HG02852 (cell line): ENCODE measurements around the gene NT5M.

Source experiments
- ATAC-seq: cut with Tn5 transposase; IDR thresholded peaks from one replicate; pipeline ENCODE4 v1.9.1; 2021; ENCODE audit warnings: mild to moderate bottlenecking, moderate library complexity; ENCODE audit not compliant: unreplicated experiment

The NT5M gene

DNA sequence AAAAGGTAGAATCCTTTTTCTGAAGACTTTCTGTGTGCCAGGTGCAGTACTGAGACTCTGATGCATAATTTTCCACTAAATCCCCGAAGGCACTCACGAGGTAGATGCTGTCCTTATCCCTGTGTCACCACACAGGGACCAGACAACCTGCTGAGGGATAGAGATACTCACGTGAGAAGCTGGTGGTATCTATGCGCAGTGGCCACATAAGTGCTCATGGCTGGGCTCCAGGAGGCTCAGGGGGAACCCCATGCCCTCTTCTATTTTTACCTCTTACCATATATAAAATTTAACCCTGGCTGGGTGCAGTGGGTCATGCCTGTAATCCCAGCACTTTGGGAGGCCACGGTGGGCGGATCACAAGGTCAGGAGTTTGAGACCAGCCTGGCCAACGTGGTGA, 38.3 kb downstream of the NT5M start:
- ATAC-seq = no peak

DNA sequence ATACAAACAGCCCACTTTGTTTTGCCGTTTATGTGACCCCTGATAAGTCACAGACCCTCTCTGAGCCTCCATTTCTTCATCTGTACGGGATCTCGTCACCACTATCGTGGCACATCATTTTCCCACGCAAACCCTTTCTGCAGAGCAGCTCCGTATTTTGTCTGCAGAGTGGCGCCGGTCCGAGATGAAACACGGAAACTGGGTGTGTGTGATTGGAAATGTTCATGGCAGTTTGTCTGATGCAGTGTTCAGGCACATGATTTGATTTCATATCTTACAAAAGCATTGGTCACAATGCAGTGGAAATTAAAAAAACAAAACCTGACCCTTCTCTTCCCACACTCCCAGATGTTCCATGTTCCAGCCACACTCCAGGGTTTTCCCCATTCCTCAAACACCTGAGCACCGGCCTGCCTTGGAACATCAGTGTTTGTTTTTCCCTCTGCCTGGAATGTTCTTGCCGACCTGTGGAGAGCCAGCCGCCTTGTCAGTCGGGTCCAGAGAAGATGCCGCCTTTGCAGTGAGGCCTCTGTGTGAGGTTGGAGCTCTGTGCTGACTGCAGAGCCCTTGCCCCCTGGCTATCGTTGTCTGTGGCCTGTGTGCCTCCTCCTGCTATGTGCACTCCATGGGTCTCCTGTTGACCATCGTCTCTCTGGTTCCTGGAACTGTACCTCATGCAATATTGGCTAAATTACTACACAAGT, 39.2 kb downstream of the NT5M start:
- no peak for ATAC-seq

DNA sequence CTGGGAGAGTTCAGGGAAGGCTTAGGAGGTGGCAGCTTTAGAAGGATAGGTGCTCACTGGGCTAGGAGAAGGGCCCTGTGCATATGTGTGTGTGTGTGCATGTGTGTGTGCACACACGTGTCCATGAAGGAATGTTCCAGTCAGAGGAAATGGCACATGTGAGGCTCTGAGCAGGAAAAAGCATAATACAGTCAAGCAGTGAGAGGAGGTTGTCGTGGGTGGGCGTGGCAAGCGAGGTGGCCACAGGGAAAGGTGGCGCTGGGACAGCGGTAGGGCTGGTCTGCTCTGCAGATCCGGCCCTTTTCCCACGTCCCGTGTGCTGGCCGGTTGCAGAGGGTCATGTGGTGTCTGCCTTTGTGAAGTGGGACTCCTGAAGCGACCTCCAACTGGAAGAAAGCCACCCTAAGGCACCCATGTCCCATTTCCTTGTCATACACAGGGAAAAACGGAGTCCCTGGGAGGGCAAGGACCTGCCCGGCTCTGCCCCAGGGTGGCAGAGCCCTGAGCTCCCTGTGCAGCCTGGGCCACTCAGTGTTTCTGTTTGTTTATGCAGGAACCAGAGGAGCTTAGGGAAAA, 40.1 kb downstream of the NT5M start:
- ATAC-seq = no peak

DNA sequence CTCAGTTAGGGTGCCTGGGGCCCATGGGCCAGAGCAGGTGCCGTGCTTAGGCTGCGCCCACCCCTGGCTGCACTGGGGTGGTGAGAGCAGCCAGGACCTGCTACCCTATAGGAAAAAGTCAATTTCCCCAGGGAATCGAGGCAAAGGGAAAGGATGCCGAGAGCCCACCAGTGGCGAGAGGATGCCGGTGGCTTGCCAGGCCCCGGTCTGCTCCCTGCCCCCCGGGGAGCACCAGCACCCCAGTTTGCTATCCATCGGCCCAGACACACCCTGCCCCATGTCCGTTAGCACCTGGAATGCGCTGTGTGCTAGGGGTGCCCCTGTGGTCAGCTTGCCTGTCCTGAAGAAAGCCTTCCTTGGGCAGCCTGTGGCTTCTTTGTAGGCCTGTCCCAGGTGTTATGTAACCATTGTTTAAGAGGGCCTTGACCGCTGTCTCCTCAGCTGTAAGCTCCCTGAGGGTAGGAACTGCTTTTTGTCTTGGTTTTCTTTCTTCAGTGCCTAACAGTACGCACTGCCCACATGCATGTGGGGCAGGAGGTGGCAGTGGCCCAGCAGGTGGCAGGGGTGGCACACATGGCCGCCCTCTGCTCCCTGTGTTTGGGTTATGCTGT, 40.8 kb downstream of the NT5M start:
- ATAC-seq = no peak

DNA sequence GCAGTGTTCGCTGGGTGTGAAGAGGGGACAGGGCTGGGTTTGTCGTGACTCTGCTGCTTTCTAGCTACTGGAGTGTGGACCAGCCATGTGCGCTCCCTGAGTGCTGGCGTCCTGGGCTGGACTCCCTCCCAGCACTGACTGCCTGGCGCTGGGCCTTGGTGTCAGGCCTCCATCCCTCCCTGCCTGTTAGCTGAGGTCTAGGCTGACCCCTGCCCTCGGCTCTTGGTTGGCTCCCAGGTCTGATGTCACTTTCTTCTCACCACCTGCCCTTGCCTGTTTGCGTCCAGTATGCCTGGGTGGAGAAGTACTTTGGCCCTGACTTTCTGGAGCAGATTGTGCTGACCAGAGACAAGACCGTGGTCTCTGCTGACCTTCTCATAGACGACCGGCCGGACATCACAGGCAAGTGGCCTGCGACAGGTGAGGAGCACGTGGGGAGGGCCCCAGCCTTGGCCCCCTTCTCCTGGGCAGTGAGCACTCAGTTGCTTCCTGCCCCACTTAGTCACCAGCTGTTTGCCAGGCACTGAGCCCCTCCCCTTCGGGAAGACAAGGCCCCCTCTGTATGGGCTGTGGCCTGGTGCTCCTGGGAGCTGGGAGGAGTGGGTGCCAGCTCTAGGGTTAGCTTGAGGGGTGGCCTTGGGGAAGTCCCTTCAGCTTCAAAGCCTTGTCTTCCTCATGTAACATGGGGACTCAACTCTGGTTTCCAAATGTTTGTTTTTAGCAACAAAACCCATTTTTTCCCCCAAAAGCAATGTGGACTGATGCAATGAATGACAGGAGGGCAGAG, 41.5 kb downstream of the NT5M start:
- ATAC-seq = no peak

DNA sequence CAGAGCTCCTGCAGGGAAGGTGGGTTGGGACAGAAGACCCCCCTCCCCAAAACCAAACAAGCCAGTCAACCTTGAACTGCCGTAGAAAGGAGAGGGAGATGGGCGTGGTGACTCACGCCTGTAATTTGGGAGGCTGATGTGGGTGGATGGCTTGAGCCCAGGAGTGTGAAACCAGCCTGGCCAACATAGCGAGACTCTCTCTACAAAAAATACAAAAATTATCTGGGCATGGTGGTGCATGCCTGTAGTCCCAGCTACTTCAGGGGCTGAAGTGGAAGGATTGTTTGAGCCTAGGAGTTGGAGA, 42.1 kb downstream of the NT5M start:
- no peak for ATAC-seq

DNA sequence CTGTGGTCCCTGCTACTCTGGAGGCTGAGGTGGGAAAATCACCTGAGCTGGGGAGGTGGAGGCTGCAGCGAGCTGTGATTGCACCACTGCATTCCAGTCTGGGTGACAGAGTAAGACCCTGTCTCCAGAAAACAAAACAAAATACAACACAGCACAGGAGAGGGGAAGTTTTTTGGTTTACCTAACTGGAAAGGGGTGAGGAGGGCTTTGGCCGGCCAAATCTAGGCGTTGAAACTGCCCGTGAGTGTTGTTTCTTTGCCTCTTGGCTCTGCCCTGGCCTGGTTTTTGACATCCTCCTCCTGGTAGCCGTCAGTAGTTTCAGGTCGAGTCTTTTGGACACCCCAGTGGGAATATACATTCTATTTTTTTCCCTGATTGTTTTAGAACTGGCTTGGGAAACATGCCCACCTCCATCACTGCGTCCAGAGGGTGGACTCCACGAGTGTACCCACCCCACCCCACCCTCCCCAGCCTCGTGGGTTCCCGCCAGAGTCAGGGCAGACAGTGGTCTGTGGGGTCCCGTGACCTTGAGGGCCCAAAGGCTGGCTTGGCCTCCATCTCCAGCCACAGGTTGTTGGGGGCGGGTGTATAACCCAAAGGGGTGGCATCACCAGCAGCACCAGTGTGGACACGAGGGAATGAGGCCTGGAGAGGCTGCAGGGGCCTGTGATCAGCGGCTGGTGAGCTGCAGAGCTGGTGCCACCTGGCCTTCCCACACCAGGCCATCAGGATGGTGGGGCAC, 42.7 kb downstream of the NT5M start:
- ATAC-seq = no peak

DNA sequence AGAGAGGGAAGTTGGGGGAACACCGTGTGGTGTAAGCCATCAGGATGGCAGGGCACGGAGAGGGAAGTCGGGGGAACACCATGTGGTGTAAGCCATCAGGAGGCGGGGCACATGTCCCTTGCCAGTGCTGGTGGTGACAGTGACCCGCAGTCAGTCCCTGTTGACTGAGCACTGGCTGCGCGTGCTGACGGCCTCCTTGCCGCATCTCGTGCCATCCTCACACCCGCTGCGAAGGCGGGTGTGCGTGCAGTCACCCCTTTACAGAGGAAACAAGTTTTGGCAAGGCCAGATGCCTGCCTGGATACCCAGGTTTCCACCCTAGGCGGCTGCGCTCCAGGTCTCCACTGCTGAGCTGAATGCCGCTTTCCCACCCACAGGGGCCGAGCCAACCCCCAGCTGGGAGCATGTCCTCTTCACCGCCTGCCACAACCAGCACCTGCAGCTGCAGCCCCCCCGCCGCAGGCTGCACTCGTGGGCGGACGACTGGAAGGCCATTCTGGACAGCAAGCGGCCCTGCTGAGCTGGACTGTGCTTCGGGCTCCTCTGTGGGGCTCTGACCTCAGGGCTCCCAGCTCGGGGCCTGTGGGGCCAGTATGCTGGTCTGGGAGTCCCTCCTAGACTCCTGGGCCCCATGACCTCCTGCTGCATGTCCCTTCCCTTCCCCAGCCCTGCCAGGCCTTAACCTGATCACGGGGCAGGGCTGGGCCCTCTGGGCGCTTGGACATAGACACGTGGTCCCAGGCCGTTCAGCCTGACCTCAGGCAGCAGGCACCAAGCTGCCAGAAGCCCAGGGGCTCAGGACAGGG, 43.5 kb downstream of the NT5M start:
- no peak for ATAC-seq

DNA sequence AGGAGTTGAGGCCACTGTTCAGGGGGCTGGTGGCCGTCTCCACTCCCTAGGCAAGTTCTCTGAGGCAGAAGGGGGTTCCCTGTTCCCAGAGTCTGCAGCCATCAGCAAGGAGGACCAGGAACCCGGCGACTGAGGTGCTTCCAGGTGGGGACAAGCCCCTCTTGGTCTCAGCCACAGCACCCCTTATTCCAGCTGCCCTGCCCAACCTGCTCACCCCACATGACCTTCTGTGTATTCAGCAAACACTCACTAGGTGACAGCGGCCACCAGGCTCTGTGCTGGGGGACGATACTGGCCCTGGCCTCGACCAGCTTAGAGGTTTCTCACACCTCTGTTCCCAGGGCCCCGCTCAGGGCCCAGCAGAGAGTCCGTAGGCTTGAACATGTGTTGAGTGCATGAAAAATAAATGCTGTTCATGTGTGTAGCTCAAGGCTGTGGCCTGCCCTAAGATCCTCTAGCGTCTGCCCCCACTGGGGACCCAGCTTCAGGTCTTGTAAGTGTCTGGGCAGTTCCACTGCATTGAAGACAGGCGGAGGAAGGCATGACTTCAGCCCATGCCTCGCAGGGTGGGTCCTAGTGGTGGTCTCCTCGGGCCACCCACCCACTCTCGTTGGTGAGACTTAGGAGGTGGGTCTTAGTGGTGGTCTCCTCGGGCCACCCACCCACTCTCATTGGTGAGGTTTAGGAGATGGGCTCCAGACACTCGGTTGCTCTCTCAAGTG, 44.2 kb downstream of the NT5M start:
- no peak for ATAC-seq

DNA sequence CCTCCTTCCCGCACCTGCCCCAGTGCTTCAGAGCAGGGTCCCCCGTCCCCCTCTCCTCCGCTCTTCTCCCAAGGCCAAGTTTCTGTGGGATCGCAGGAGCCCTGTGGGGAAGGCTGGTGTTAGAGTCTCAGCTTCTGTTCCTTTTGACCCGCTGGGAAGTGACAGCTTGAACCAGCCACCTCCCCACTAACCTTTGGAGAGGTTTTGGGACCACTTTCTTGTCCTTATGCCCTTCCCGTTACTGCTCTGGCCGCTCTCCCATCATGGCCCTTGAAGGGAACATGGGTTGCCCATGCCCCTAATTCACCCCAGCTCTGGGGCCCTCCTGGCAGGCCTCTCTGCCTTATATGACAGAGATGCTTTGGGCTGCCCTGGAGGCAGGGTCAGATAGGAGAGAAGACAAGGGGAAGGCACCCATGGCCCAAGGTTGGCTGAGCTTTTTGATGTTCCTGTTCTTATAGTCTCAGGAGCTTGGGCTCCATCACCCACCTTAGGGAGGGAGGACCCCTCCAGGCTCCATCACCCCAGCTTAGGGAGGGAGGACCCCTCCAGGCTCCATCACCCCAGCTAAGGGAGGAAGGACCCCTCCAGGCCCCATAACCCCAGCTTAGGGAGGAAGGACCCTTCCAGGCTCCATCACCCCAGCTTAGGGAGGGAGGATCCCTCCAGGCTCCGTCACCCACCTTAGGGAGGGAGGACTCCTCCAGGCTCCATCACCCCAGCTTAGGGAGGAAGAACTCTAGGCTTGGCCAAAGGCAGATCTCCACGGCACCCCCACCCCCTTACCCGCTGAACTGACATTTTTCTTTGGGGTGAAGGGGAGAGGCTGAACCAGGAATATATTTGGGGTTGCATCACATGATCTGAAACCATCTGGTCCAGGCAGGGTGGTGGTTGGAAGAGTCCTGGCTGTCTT, 45.0 kb downstream of the NT5M start:
- no peak for ATAC-seq

DNA sequence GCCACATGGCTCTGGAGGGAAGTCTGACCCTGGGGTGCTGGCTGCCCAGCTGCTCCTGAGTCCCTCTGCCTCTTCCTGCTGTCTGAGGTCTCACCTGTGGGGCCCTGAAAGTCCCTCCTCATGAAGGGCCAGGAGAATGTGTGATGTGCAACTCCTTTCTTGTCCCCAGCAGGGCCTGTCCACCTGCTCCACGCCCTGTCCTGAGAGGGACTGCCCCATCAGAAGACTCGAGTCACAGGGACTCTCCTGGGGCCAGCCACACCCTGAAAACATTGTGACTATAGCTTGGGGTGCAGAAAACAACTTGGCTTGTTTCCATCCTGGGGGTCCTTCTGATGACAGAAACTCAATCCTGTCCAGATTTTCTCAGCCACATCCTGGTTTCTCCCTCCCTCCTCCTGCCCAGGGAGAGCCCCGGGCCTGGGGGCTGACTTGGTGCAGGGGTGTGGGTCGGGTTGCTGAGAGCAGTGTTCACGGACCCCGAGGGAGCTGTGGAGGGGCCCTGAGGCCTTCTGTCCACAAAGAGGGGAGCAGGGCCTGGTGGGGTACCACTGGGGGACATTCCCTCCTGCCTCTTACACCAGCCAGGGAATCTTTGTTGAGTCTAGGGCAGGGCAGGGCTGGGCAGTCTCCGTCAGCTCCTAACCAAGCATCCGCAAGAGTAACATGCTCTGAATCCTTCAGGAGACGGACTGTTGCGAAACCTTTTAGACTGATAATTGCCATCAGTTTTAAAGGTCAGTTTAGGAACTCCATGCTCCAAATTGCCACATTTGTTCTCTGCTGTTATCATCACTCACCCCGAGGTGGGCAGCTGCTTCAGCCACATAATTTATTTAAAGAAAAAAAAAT, 45.9 kb downstream of the NT5M start:
- no peak for ATAC-seq

DNA sequence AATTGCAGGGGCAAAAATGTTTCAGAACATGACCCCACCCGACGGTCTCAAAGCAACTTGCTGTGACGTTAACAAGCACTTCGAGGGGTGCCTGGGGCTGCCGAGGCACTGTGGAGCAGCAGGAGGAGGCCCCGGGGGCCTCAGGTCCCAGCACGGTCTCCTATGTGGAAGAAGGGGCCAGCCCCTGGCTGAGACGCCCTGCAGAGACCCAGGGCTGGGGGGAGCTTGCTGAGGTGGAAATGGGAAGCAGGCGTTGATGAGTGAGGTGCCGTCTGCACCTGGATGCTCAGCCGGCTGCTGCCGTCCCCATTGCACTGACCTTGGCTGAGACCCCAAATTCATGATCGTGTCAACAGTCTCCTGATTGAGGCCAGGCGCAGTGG, 46.5 kb downstream of the NT5M start:
- ATAC-seq = no peak

DNA sequence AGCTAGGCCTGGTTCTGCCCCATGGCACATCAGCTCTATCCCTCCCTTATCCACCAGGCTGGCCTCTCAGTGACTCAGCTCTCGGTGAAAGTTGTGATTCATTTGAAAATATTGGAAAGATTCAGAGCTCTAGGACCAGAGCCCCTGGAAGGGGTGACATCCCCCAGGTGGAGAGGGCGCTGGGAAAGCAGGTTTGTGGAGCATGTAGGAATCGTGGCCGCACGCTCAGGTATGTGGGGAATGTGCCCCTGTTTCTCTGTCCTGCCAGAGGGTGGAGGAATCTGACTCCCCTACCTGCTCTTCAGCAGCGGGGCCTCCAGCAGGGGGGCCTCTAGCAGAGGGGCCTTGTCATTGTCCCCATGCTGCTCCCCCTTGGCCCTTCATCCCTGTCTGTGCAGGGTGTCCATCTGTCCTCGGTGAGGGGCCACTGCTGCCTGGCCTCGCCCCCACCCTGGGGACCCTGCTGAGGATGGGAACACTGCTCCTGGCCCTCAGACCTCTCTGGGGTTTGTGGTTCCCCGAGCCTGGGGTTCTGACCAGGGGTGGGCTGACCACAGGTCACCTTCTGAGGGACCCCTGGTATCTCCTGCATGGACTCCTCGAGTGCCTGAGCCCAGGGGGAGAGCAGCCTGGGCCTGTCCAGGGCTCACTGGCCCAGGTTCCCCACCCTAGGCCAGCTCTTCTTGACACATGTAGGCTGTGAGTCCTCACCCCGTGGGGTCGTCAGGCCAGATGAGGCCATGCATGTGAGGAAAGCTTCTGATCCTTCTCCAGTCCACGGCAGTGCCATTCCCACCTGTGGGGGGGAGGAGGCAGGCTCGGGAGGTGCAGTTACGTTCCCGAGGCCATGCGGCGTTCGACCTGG, 47.5 kb downstream of the NT5M start:
- ATAC-seq = no peak

DNA sequence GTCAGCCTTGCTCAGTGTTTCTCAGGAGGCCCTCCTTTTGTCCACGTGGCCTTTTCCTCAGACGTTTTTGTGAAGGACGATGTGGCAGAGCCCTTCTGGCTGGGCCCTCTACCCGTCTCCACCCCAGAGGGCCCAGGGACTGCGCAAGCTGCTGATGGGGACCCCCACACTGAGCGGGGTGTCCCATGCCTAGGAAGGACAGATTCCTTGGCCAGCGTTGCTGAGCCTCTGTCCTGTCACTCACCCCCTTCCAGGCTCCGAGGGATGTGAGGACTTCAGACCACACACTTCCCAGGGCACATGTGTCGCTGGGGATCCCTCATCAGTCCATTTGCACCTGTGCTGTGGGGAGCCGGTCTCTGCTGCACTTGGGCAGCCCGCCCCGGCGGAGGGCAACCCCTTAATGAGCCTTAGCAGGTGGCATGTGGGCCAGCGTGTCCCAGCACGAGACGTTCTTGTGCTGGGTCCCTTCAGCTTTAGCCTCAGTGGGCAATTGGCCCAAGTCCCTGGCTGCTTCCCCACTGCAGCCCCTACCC, 48.3 kb downstream of the NT5M start:
- ATAC-seq = no peak

DNA sequence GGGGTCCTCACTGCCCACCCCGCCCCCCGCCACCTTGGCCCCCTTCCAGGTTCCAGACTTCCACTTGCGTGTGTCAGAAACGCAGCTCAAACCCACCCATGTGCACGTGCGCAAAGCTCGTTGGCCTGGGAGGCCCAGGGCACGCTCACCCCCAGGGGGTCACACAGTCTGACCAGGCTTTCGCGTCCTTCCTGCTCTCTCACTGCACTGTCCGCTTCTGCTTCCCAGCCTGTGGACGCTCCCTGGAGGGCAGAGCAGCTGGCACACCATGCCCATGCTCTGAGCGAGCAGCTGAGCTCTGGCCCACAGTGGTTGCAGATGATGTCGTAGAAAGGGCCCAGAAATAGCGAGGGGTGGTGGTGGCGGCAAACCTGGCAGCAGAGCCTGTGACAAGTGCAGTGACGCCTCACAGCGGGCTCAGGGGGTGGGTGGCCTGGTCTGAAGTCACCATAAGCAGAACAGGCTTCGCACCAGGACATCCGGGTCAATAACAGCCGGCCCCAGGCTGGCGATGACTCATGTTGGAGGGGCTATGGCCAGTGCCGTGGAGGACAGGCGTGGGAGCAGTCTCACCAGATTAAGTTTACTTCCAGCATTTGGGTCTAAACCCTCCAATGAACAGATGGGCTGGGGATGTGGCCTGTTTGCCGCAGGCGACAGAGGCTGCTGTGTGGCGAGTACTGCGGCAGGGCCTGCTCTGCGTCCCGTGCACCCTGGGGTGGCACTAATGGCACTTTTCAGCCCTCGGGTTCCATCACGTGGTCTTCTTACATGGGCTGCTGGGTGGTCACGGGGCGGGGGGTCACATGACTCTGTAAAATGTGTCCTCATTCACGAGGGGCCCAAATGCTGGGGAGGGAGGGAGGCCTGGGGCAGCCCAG, 49.0 kb downstream of the NT5M start:
- ATAC-seq = no peak
